ENCODE results near the gene COL12A1. TPM values are rescaled to one million over a fixed set of nuclear protein-coding genes. Genes with fewer than 3 reads are reported as not detected.

Gene COL12A1
- total RNA-seq, 1 donor from 2014 or later, result 44.3 TPM

DNA sequence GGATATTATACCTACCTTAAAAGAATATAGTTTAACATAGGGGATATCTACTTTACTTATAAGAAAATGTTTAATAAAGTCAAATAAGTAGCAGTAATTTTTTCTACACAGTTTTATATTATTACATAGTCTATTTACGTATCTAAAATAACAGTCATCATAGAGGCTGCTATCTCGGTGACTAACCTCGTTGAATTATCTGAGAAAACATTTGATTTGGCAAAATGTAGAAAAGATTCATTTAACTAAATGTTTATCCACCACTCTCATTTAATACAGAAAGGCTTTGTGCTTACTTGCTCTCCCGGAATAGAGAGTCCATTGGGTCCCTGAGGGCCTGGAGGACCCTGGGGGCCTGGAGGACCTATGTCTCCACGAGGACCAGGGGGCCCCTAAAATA lies 103.6 kb downstream of the COL12A1 start:
- H3K4me3 ChIP-seq, result no peak overlapping the region
- ATAC-seq (no peak), DNase-seq (no peak)
- H3K27ac ChIP-seq, result no peak overlapping the region
- H3K27me3 ChIP-seq, result no peaks in the 10 kb centered on the region
- intact Hi-C loops (cut with DNase I), result no loop called here
- H3K9me3 ChIP-seq, result no peaks in the 10 kb centered on the region
- TF ChIP-seq, protein P1, sequence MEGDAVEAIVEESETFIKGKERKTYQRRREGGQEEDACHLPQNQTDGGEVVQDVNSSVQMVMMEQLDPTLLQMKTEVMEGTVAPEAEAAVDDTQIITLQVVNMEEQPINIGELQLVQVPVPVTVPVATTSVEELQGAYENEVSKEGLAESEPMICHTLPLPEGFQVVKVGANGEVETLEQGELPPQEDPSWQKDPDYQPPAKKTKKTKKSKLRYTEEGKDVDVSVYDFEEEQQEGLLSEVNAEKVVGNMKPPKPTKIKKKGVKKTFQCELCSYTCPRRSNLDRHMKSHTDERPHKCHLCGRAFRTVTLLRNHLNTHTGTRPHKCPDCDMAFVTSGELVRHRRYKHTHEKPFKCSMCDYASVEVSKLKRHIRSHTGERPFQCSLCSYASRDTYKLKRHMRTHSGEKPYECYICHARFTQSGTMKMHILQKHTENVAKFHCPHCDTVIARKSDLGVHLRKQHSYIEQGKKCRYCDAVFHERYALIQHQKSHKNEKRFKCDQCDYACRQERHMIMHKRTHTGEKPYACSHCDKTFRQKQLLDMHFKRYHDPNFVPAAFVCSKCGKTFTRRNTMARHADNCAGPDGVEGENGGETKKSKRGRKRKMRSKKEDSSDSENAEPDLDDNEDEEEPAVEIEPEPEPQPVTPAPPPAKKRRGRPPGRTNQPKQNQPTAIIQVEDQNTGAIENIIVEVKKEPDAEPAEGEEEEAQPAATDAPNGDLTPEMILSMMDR (IDR thresholded peaks at IDR 0.05), result no peak
- H3K4me1 ChIP-seq, result peaks cover 3% of the 10 kb centered on the region
- H3K36me3 ChIP-seq, result no peaks in the 10 kb centered on the region

DNA sequence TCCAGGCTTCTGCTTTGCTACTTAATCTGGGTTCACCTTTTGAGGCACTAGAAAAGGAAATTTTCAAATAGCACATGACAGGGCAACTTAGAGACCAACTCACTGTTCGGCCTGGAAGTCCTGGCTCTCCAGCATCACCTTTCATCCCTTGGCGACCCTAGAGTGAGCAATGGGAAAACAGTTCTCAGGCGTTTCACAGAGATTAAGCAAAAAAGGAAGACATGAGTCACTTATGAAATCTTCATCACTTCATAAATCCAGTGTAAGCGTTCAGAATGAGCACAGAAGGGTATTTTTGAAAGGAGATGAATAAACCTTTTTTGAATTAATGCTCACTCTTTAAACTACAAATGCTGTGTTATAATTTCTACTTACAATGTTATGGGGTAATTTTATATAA lies 104.0 kb downstream of the COL12A1 start:
- TF ChIP-seq, protein P1 (IDR thresholded peaks at IDR 0.05), result no peak
- no peak overlapping the region for H3K27ac ChIP-seq
- no peaks in the 10 kb centered on the region for H3K27me3 ChIP-seq
- H3K4me1 ChIP-seq, result peaks cover 3% of the 10 kb centered on the region
- DNase-seq (no peak), ATAC-seq (no peak)
- no peak overlapping the region for H3K4me3 ChIP-seq
- H3K36me3 ChIP-seq, result no peaks in the 10 kb centered on the region
- H3K9me3 ChIP-seq, result no peaks in the 10 kb centered on the region
- intact Hi-C loops (cut with DNase I), result no loop called here

DNA sequence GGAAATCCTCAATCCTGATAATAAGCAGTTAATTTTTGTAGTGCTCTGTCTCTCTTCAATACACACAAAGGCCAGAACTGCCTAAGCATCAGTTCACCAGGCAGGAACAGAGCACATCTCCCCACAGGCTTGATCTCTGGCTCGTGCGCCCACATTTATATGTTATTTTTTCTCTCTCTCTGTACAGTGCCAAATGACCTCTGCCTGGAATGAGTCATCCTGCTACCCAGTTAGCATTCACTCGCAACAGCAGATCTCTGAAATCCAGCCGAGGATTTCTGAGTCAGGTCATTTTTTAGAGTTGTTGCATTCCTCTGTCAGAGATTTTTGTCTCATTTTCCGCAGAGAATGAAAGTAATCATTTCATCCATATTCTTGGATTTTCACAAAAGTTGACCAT lies 107.1 kb downstream of the COL12A1 start:
- intact Hi-C loops (cut with DNase I), result no loop called here
- peaks cover 3% of the 10 kb centered on the region for H3K4me1 ChIP-seq
- no peak overlapping the region for H3K4me3 ChIP-seq
- no peaks in the 10 kb centered on the region for H3K9me3 ChIP-seq
- H3K36me3 ChIP-seq, result no peaks in the 10 kb centered on the region
- no peak for DNase-seq
- TF ChIP-seq, protein P1 (IDR thresholded peaks at IDR 0.05), result no peak
- H3K27me3 ChIP-seq, result no peaks in the 10 kb centered on the region
- H3K27ac ChIP-seq, result no peak overlapping the region
- ATAC-seq, result peak; percentile 76

DNA sequence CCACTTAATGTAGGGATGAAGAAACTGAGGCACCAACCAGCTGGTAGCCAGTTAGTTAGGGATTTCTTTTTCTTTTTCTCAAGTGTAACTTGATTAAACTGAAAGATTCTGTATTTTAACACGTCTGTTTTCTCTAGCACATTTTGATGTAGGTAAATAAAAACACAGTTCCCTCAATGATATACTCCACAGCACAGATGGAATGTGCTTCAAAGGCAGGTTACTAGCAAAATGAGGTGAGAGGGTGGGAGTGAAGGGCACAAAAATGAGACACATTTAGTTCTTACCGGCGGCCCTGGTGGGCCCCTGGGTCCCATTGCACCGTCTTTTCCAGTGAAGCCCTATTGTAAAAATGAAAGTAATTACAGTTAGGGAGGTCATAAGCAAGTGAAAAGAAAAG lies 108.9 kb downstream of the COL12A1 start:
- H3K27ac ChIP-seq, result no peak overlapping the region
- H3K4me1 ChIP-seq, result peaks cover 3% of the 10 kb centered on the region
- no peaks in the 10 kb centered on the region for H3K36me3 ChIP-seq
- H3K4me3 ChIP-seq, result no peak overlapping the region
- no peak for DNase-seq
- H3K27me3 ChIP-seq, result no peaks in the 10 kb centered on the region
- no peak for ATAC-seq
- intact Hi-C loops (cut with DNase I), result no loop called here
- TF ChIP-seq, protein P1 (IDR thresholded peaks at IDR 0.05), result no peak
- H3K9me3 ChIP-seq, result no peaks in the 10 kb centered on the region

DNA sequence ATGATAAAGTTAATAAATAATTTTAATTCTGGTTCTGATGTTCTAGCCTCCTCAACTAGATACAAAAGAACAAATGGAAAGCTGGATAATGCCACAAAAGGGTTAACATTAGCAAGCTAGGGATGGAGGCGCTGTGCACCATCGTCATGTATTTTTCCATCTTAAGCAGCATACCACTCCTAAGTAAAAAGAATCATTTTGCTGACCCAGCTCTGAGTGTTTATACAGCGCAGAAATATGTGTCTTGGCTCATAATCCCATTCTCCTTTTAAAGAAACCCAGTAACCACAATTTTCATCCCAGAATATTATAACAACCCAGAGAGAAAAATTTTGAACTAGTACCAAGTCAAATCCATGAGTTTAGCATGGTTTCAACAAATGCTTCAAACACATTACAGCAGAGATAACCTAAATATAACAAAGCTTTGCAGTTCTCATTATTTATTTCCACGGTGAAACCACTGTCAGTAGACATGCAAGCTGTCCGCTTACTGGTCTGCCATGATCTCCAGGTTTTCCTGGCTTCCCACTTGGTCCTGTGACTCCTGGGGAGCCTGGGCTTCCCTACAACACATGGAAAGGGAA lies 111.1 kb downstream of the COL12A1 start:
- TF ChIP-seq, protein P1 (IDR thresholded peaks at IDR 0.05), result no peak
- Histone ChIP-seq H3K4me3 (no peak overlapping the region), H3K27me3 (no peaks in the 10 kb centered on the region), H3K9me3 (no peaks in the 10 kb centered on the region), H3K36me3 (no peaks in the 10 kb centered on the region), H3K27ac (no peak overlapping the region), H3K4me1 (peaks cover 3% of the 10 kb centered on the region)
- DNase-seq, result no peak
- peak; percentile 36 for ATAC-seq
- intact Hi-C loops (cut with DNase I), result no loop called here
